Gastrocnemius medialis (tissue), 4 donors: ENCODE measurements around the gene VSTM2B. TPM values are rescaled to one million over a fixed set of nuclear protein-coding genes. Genes with fewer than 3 reads are reported as not detected.

ENCODE experiments used
- ATAC-seq, 2 donors: fragments of 150-250 bp; one replicate each; pipeline ENCODE4 v1.9.1; 2016
- DNase-seq, 2 donors: peaks; one replicate each; pipeline ENCODE4 v3.0.0-alpha.2; 2019
- H3K27ac ChIP-seq, 4 donors: fragments of 200-600 bp; sonication (generic); 1 replicate in 1 of 4; 2 replicates in 3 of 4; pipeline ENCODE4 v1.5.1; 2016 to 2018; ENCODE audit warnings: mild to moderate bottlenecking in 2 of 4, moderate library complexity in 1 of 4
- H3K27me3 ChIP-seq, 3 donors: fragments of 200-600 bp; sonication (generic) in 2 of 3; 1 replicate in 1 of 3; 2 replicates in 2 of 3; pipeline versions ENCODE4 v1.5.1 to v1.6.0; 2016 to 2019; ENCODE audit warnings: mild to moderate bottlenecking in 1 of 3, moderate library complexity in 1 of 3
- H3K36me3 ChIP-seq, 2 donors: fragments of 200-600 bp; sonication (generic) in 1 of 2; one replicate each; pipeline ENCODE4 v1.5.1; 2017 to 2018
- H3K4me1 ChIP-seq, 2 donors: fragments of 200-600 bp; sonication (generic) in 1 of 2; one replicate each; pipeline ENCODE4 v1.5.1; 2016 to 2017; ENCODE audit warnings: mild to moderate bottlenecking in 2 of 2
- H3K4me3 ChIP-seq, 4 donors: fragments of 200-600 bp; sonication (generic) in 3 of 4; 1 replicate in 1 of 4; 2 replicates in 3 of 4; pipeline ENCODE4 v1.5.1; 2016 to 2019; ENCODE audit warnings: mild to moderate bottlenecking in 2 of 4
- H3K9me3 ChIP-seq, 3 donors: fragments of 200-600 bp; sonication (generic) in 2 of 3; 1 replicate in 1 of 3; 2 replicates in 2 of 3; pipeline ENCODE4 v1.5.1; 2016 to 2019
- CTCF ChIP-seq, 5 experiments: fragments of 450-650 bp in 3 of 5; fragments of 200-600 bp in 2 of 5; sonication (generic) in 2 of 5; IDR thresholded peaks in 4 of 5; conservative IDR thresholded peaks in 1 of 5; 1 replicate in 4 of 5; 2 replicates in 1 of 5; pipeline ENCODE4 v1.5.1; 2016 to 2019; ENCODE audit warnings: antibody characterized with exemption in 5 of 5, mild to moderate bottlenecking in 3 of 5, moderate library complexity in 3 of 5
- POLR2A ChIP-seq, 2 donors: fragments of 450-650 bp; IDR thresholded peaks; one replicate each; pipeline ENCODE4 v1.6.1; 2017; ENCODE audit warnings: antibody characterized with exemption in 2 of 2, mild to moderate bottlenecking in 2 of 2, moderate library complexity in 2 of 2
- in situ Hi-C, 4 donors: fragments of 200-750 bp; cut with MboI; loops; one replicate each; pipeline versions ENCODE4 v1.15.0 to v1.8.0; 2017; ENCODE audit warnings: low sequenced_read_pairs in 4 of 4
- intact Hi-C: fragments of 100-400 bp; cut with DNase I; formaldehyde crosslinking; loops from one replicate; pipeline ENCODE4 v1.15.1; 2023; ENCODE audit warnings: low total_unique reads
- total RNA-seq, 4 donors: library from RNA; depleted of rRNA; stranded (reverse); fragments of >200 nt; gene quantifications; one replicate each; pipeline versions ENCODE4 v1.1.0 to v1.2.3, GENCODE V29; 2016

Gene VSTM2B
- total RNA-seq, 4 donors from 2014 or later = not detected

GRCh38 chr19:29521291-29522075 lies 4.3 kb upstream of the VSTM2B start:
- in situ Hi-C loops = no loop called here
- DNase-seq (no peak), ATAC-seq (no peak)
- H3K4me3 ChIP-seq = no peak overlapping the region
- intact Hi-C loops = no loop called here
- no peaks in the 10 kb centered on the region for H3K36me3 ChIP-seq
- H3K4me1 ChIP-seq = peaks cover 0 to 10% of the 10 kb centered on the region in 2 donors
- no peak for TF ChIP-seq CTCF (IDR thresholded peaks at IDR 0.05 in 4 of 5, conservative IDR thresholded peaks at IDR 0.05 in 1 of 5)
- TF ChIP-seq POLR2A (IDR thresholded peaks at IDR 0.05) = no peak
- H3K27me3 ChIP-seq = peaks cover 18 to 32% (median 28%) of the 10 kb centered on the region in 3 donors
- no peaks in the 10 kb centered on the region for H3K9me3 ChIP-seq
- H3K27ac ChIP-seq = no peak overlapping the region

DNA sequence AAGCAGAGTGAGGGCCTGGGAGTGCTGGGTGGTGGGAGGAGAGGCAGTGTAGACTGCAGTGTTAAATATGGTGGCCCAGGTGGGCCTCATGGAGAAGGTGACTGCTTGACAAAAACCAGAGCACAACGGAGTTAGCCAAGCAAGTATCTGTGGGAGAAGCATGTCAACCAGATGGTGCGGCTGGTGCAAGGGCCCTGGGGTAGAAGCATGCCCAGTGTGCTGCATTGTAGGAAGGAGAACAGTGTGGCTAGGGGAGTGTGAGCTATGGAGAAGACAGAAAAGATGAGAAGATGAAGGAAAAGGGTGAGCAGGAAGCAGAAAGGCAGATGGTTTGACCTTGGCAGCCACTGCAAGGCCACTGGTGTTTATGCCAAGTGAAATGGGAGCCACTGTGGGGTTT lies 2.2 kb upstream of the VSTM2B start:
- H3K36me3 ChIP-seq = no peaks in the 10 kb centered on the region
- in situ Hi-C loops (no loop called here), intact Hi-C loops (no loop called here)
- H3K4me1 ChIP-seq = peaks cover 0 to 16% of the 10 kb centered on the region in 2 donors
- DNase-seq (no peak), ATAC-seq (no peak)
- H3K4me3 ChIP-seq = no peak overlapping the region
- peaks cover 35 to 52% (median 49%) of the 10 kb centered on the region in 3 donors for H3K27me3 ChIP-seq
- no peak overlapping the region for H3K27ac ChIP-seq
- no peaks in the 10 kb centered on the region for H3K9me3 ChIP-seq
- no peak for TF ChIP-seq CTCF (IDR thresholded peaks at IDR 0.05 in 4 of 5, conservative IDR thresholded peaks at IDR 0.05 in 1 of 5)
- TF ChIP-seq POLR2A (IDR thresholded peaks at IDR 0.05) = no peak

DNA sequence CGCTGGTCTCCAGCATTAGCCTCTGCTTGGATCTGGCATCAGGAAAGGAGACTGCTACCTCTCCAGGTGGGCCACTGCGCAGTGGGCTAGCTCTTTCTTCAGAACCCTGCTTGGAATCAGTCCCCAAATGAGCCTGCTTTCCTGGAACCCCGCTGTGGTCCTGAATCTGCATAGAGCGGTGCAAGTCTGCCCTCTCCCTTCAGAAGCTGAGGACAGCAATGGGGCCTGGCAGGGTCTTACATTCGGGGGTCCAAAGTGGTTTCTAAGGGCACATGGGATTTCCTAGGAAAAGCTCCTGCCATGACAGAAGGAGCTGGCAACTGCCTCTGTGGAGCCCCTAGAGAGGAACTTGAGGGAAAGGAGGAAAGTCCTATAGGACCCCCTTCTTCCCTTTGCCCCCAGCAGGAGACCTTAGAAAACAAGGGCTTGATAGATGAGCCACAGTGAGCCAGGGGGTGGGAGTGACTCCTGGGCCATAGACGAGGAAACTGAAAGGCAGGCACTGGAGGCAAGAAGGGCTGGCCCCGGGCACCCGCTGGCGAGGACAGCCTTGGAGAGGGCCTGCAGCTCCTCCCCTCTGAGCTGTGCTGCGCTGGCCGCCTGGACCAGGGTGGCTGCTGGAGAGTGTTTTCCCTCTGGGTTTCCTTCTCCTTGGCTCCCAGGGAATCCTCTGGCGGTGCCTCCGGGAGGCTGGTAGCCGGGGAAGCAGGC lies 1.4 kb upstream of the VSTM2B start:
- Histone ChIP-seq H3K36me3 (no peaks in the 10 kb centered on the region), H3K9me3 (no peaks in the 10 kb centered on the region), H3K27ac (no peak overlapping the region), H3K4me3 (no peak overlapping the region), H3K4me1 (peaks cover 0 to 16% of the 10 kb centered on the region in 2 donors), H3K27me3 (peaks cover 43 to 60% (median 57%) of the 10 kb centered on the region in 3 donors)
- intact Hi-C loops = no loop called here
- no peak for TF ChIP-seq POLR2A (IDR thresholded peaks at IDR 0.05)
- TF ChIP-seq CTCF (IDR thresholded peaks at IDR 0.05 in 4 of 5, conservative IDR thresholded peaks at IDR 0.05 in 1 of 5) = no peak
- no peak for ATAC-seq
- in situ Hi-C loops = no loop called here
- no peak for DNase-seq

- intact Hi-C loops (no loop called here), in situ Hi-C loops (no loop called here)
- Histone ChIP-seq H3K9me3 (no peaks in the 10 kb centered on the region), H3K27ac (no peak overlapping the region), H3K4me3 (no peak overlapping the region), H3K36me3 (no peaks in the 10 kb centered on the region), H3K4me1 (peaks cover 0 to 16% of the 10 kb centered on the region in 2 donors), H3K27me3 (peaks cover 51 to 68% (median 64%) of the 10 kb centered on the region in 3 donors)
- DNase-seq = no peak
- ATAC-seq = no peak
- TF ChIP-seq POLR2A (IDR thresholded peaks at IDR 0.05) (no peak), CTCF (IDR thresholded peaks at IDR 0.05 in 4 of 5, conservative IDR thresholded peaks at IDR 0.05 in 1 of 5) (no peak)
These were observed 622 bp upstream of the VSTM2B start for GRCh38 chr19:29524912-29525831.
